BJ (cell line): ENCODE measurements around the gene CACNA1E. TPM values are rescaled to one million over a fixed set of nuclear protein-coding genes. Genes with fewer than 3 reads are reported as not detected.

Experiments
- CTCF ChIA-PET: fragments of 350-600 bp; formaldehyde crosslinking; extraction: SDS; loops from one replicate; lab custom pipeline; 2021; ENCODE audit warnings: antibody characterized with exemption, inconsistent platforms; lab: Yijun Ruan, JAX
- POLR2A ChIA-PET: fragments of 300-600 bp; sonication (Branson Sonifier 250); formaldehyde crosslinking; extraction: SDS; loops from one replicate; lab custom pipeline; 2021; ENCODE audit warnings: antibody characterized with exemption; lab: Charles Lee
- DNase-seq: peaks from one replicate; pipeline ENCODE4 v3.0.0-alpha.2; 2011; ENCODE audit warnings: low read depth
- H3K27me3 ChIP-seq: 2 replicates; pipeline ENCODE4 v1.6.0; 2011; ENCODE audit warnings: low read length; ENCODE audit not compliant: control insufficient read depth, insufficient read depth
- H3K36me3 ChIP-seq: 2 replicates; pipeline ENCODE4 v1.5.1; 2011; ENCODE audit warnings: low read length; ENCODE audit not compliant: control insufficient read depth, insufficient read depth
- H3K4me3 ChIP-seq: 2 replicates; pipeline ENCODE4 v1.5.1; 2011; ENCODE audit warnings: low read depth, mild to moderate bottlenecking, control low read depth, low read length
- polyA plus RNA-seq: library from polyadenylated mRNA; depleted of rRNA; stranded (reverse); fragments of >200 nt; gene quantifications from 2 replicates; pipeline ENCODE4 v1.2.3, GENCODE V29; 2011
- TF ChIP-seq, protein P1 (sequence below): IDR thresholded peaks from 2 replicates; pipeline ENCODE4 v1.5.1; 2011; ENCODE audit warnings: low read depth, mild to moderate bottlenecking, control low read depth, inconsistent platforms, low read length, moderate library complexity; ENCODE audit not compliant: insufficient read depth

The CACNA1E gene
- polyA plus RNA-seq, 1 experiment = not detected

GRCh38 chr1:181784039-181784683 lies 300.8 kb downstream of the CACNA1E start:
- Histone ChIP-seq H3K27me3 (no peaks in the 10 kb centered on the region), H3K36me3 (no peaks in the 10 kb centered on the region), H3K4me3 (no peak overlapping the region)
- ChIA-PET POLR2A (no interaction called here), CTCF (no interaction called here)
- TF ChIP-seq, protein P1, sequence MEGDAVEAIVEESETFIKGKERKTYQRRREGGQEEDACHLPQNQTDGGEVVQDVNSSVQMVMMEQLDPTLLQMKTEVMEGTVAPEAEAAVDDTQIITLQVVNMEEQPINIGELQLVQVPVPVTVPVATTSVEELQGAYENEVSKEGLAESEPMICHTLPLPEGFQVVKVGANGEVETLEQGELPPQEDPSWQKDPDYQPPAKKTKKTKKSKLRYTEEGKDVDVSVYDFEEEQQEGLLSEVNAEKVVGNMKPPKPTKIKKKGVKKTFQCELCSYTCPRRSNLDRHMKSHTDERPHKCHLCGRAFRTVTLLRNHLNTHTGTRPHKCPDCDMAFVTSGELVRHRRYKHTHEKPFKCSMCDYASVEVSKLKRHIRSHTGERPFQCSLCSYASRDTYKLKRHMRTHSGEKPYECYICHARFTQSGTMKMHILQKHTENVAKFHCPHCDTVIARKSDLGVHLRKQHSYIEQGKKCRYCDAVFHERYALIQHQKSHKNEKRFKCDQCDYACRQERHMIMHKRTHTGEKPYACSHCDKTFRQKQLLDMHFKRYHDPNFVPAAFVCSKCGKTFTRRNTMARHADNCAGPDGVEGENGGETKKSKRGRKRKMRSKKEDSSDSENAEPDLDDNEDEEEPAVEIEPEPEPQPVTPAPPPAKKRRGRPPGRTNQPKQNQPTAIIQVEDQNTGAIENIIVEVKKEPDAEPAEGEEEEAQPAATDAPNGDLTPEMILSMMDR = no peak
- no peak for DNase-seq

DNA sequence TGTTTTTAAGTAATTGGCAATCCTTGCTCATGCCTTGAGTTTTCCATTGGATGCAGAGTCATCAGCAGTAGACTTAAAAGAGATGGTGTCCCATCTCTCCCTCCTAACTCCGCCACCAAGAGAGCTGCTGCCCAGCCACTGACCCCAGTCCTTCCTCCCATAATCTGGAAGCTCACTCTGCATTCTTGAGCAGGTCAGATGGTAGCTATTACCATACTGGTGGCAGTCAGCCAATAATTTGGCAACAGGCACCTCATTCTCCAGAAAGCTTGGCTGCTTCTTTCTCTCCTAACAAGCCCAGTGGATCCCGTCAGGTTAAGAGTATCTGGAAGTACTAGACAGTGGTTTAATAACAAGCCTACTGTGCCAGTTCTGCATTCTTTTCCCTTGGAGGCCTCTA lies 306.1 kb downstream of the CACNA1E start:
- H3K36me3 ChIP-seq = no peaks in the 10 kb centered on the region
- DNase-seq = no peak
- ChIA-PET CTCF (interaction anchor here (0.6 kb wide), 1 partner anchor 147 kb away, joined by 3 read pairs; no protein-coding TSS in a partner anchor), POLR2A (no interaction called here)
- H3K27me3 ChIP-seq = no peaks in the 10 kb centered on the region
- no peak overlapping the region for H3K4me3 ChIP-seq
- TF ChIP-seq, protein P1 = no peak

DNA sequence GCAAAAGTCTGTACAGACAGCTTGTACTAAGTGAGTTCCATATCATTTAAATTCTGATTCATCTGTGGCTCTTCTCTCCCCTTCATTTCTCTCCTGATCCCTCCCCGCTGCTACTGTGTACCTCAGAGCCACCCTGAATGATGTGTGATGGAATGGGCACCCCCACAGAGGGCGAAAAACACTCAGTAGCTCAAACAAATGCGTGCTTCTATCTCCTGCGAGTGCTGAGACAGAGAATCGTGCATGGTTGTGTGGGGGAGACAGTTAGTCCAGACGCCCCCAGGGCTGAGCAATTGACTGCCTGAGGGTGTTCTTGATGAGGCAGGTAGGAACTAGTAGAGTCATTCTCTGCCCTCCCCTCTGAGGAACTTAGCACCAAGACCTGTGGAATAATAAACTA lies 308.4 kb downstream of the CACNA1E start:
- TF ChIP-seq, protein P1 = no peak
- CTCF ChIA-PET = no interaction called here
- no peaks in the 10 kb centered on the region for H3K27me3 ChIP-seq
- DNase-seq = no peak
- no peaks in the 10 kb centered on the region for H3K36me3 ChIP-seq
- POLR2A ChIA-PET = no interaction called here
- no peak overlapping the region for H3K4me3 ChIP-seq

DNA sequence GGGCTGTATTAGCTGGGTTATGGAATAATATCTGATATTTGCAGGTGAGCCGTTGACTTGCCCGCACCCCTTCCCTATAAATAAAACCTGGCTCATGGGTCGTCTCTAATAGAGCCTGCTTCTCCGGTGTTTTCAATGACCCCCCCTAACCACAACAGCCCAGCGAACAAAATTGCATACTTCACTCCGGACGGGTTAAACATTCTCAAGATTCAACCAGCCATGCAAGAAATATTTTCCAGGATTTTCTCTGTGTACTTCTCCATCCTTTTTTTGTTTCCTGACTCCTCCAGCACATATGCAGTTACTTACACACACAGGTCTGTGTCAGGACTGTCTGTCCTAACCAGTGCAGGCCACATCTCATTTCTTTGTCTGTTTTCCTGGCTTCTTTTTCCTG lies 310.5 kb downstream of the CACNA1E start:
- Histone ChIP-seq H3K36me3 (no peaks in the 10 kb centered on the region), H3K4me3 (no peak overlapping the region), H3K27me3 (no peaks in the 10 kb centered on the region)
- TF ChIP-seq, protein P1 = no peak
- CTCF ChIA-PET = no interaction called here
- DNase-seq = no peak
- POLR2A ChIA-PET = no interaction called here

DNA sequence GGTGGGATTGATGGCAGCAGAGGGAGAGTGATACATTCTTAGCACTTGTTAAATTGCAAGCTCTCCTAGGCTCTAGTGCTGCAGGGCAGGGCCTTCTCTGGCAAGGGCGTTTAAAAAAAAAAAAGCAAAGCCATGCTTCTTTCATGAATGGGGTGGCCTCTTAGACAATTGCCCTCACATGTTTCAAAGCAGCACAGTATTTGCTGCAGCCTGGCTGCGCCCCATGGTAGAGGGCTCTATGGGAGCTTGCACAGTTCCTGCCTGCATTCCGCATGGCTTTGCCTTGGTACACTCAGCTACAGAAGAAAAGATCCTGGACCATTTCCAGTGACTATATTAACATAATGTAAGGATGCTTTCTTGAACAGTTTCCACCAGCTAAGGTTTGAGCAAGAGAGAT lies 311.0 kb downstream of the CACNA1E start:
- POLR2A ChIA-PET = no interaction called here
- TF ChIP-seq, protein P1 = no peak
- CTCF ChIA-PET = no interaction called here
- Histone ChIP-seq H3K36me3 (no peaks in the 10 kb centered on the region), H3K27me3 (no peaks in the 10 kb centered on the region), H3K4me3 (no peak overlapping the region)
- DNase-seq = no peak
